SIG-M5 treated with dmso at 0.1 percent for 504 hours (cell line): ENCODE results near the gene NFYA.

Experiments used
- DNase-seq: peaks from one replicate; lab custom pipeline; 2025; ENCODE audit not compliant: unreplicated experiment; lab: John Stamatoyannopoulos, UW

Gene NFYA

DNA sequence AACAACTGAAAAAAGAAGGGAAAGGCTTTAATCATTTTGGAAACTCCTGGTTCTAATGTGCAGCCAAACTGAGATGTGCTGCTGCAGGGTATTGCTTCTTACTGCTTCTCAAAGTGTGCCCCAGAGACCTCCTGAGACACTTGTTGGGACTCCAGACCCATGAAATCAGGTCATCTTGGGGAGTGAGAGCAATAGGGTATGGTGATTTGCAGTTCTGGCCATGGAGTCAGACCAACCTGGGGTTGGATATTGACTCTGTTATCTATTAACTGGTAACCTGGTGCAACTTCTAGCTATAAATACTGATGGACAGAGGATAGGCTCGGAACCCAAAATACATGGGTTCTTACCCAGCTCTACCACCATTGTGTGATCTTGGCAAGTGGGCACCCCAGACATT, 26.7 kb upstream of the NFYA start:
- no peak for DNase-seq

DNA sequence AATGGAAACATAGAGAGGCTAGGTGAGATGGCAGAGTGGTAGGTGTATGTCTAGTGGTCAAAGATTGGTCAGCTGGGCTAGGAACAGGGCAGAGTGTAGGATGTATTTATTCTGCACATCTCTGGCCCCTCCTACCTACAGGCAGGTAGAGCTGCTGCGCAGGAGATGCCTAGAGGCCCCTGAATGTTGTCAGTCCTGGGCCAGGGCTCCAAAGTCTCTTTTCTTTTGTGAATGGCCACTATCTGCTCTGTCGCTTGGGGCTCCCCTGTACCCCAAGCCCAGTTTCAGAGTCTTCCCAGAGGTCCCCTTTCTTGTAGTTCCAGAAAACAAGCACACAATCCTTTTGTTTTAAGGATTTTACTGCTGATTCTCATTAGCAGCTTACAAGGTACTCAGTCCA, 25.5 kb upstream of the NFYA start:
- DNase-seq, result no peak

DNA sequence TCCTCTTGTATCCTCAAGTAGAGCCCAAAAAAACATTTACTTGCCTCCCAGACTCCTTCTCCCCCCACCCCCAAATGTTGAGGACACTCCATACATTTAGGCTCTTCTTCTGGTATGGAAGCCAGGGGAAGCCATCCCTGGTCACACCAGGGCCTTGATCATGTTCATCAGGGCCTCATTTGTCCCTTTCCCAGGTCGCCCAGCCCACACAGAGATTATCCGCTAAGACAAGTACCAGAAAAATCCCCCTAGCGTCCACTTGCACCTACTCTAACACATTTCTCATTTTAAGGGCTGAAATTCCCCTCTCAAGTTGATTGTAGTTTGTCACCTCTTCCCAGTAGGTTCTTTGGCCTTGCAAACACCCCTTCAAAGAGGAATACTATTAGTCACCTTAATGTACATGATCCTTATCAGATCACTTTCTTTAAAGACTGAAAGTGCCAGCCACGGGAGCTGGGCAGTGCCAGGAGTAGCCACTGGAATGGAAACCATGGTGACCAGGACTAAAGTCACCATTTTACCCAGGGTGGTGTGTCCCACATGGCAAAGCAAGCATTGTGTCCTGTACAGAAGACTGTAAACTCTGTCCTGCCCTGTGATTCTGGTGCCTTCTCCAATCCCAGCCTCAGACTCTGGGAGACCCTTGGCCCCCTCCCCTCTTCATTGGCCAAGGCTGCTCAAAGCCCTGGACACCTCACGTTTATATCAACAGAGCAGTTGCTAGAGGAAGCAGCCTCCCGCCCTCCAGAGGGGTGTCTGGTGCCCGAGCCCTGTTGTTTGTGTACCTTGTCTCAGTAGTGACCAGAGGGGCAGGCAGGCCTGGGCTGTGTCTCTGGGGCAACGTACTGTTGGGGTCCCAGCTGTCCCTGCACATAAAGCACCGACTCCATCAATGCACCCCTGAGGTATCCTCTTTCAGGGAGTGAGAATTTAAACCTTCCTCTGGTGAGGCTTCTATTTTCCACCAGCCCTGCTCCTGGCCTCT, 24.7 kb upstream of the NFYA start:
- no peak for DNase-seq

DNA sequence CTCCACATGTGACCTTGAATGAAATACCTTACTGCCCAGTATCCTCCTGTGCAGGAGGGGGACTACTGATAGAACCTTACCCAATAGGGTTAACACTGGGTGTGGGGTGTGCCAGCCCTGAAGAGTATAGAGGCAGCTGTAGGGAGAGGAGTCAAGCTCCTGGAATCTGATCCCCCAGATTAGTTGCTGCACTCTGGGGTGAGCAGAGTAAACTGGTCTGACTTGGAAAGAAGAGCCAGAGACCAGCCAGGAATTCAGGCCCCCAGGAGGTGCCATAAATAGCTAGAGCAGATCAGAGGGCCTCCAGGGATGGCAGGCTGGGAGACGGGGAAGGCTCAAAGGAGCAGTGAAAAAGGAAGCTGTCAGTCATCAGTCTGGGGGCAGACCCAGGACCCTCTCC, 23.3 kb upstream of the NFYA start:
- no peak for DNase-seq

DNA sequence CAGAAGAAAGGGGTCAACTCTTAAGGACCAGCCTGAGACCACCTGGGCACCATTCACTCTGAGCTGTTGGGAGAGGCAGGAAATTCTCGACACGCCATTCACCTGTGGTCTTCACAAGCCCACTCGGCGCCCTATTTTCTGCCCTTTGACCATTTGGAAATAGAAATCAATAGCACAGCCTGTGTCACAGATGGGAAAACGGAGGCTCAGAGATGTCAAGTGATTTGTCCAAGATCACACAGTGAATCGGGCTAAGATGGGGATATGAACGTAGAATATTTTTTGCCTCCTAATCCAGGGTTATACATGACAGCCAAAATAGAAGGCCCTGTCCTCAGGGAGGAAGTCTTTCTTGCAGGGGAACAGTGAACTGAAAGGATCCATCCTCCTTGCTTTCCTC, 22.8 kb upstream of the NFYA start:
- no peak for DNase-seq

DNA sequence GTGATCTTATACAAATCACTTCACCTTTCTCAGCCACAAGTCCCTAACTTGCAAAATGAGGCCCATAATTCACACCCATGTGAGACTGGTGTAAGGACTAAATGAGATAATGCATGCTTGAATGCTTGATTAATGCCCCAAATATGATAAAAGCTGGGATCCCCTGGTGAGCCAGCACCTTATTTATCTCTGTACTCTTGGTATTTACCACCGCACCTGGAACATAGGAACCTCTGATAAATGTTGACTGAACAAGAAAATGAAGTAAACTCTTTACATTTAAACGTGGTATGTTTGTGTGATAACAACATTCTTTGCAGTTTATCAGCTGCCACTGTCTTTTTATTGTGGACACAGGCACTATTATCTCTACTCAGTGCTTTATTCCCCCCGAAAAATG, 22.2 kb upstream of the NFYA start:
- no peak for DNase-seq

DNA sequence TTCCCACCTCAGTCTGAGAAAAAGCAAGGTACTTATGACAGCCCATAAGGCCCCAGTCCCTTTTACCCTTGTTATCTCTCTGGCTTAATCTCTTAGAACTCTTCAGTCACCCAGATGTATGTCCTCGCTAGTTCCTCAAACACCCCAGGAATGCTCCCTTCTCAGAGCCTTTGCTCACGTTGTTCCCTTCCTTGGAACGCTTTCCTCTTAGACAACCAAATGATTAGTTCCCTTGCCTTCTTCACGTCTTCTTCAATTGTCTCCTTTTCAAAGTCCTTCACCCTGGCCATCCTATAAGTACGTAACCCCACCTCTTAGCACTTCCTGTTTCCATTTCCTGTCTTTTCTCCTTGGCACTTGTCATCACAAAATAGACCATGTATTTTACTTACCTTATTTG, 20.9 kb upstream of the NFYA start:
- peak; percentile 69 for DNase-seq

DNA sequence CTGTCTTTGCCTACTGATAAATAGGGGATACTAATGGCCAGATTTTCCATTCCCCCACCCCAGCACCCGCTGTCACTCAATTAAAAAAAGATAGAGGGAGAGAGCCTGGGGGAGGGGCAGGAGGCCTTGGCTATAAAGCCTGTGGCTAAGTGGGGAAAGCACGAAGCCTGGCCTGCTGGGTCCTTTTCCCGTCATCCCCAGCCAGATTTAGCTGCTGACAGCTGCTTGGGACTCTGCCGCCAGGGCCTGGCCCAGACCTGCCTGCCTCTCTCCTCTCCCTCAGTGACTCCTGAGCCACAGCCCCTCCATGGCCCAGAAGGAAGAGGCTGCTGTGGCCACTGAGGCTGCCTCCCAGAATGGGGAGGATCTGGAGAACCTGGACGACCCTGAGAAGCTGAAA, 19.7 kb upstream of the NFYA start, which contains the start of gene APOBEC2:
APOBEC2 (plus strand) TSS at position 162 of the 400 bp plus-strand sequence; CDS start at position 308, 146 bp downstream.
- DNase-seq, result no peak

DNA sequence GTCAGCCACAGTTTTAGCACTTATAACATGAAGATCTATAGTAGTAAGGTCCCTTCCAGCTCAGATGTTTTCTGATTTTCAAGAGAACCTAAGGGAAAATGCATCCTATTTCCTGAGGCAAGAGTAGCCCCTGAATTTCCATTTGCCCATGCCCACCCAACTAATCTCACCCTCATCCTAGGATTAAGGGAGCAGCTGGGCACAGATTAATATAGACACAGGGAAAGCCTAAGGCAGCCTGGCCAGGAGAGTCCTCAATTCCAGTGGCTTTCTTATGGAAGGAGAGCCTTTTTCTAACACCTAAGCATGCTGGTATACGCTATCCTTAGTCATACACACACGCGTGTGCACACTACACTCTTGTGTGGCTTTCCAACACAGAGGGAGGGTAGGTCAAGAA, 18.3 kb upstream of the NFYA start:
- DNase-seq, result no peak

DNA sequence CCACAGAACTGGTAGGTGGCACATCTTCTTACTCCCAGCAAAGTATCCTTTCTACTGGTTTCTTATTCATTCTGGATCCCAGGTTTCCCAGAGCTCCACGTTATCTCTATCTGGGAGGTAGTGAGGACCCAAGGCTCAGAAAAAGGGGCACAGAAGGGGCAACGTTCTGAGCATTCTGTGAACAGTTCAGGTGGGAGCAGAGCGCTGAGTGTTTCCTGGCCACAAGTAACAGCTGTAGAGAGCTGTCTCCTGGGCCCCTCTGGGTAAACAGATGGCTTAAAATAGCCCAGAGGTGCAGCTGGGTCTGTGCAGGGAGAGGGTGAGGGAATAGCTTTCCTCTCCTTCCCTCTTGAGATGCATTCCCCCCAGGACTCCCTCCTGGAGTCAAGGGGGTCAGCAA, 17.6 kb upstream of the NFYA start:
- DNase-seq, result no peak

DNA sequence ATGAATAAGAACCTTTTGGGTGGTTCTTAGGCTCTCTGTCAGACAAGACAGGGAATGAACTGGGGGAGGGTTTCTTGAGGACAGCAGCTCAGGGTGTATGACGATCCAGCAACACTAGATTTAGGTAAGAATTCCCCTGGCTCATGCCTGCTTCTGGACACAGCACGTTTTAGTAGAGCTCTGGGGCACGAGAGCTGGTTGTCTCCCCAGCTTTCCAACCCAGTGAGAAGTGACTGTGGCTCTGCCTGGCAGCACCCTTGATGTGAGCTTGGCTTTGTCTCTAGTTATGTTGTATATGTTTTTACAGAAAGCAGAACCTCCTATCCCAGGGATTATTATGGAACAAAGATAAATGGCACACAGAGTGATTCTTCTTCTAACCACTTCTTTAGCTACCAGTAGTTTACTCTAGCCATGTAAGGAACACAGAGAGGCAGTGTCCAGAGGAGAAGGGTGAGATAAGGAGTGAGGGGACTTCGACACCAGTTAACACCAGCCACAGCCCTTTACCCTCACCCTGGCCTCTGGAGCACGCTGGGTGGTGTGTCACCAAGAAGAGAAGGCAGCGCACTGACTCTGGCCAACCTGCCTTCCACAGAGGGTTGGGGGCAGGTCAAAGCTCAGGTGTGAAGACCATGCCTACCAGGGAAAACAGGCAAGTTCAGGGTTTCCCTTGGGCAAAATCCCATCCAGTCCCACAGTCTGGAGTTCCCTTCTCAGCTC, 15.8 kb upstream of the NFYA start:
- DNase-seq, result no peak

DNA sequence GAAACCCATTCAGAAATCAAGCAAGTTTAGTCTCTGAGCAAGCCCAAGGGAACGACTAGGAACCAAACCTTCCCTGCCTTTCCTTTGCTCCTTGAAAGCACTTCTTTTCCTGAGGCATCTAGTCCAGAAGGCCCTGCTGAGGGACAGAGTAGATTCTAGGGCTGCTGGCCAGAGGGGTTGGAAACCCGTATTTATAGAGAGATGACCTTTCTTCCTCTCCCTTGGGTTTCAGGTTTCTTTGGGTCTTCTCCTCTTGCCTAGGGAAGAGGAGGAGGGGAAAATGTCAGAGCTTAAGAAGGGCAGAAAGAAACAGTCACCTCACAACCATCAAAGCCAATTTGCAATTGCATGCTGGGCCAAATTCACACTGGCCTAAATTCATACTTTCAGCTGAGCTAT, 14.0 kb upstream of the NFYA start:
- DNase-seq, result no peak

DNA sequence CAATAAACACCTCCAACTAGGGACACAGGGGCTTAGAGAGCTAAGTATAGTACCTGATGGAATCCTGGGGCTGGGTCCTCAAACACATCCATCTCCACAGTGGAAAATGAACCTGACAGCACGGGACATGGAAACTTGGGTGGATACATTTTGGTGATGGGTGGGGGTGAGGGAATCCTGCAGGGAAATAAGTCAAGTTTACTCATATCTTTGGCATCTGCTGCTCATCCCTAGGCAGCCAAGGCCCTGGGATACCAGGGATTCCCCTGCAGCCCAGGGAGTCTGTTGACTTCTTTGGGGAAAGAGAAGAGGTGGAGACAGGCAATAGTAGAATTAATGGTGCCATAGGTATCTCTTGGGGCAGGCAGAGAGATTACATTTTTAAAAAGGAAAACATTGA, 13.2 kb upstream of the NFYA start:
- DNase-seq, result no peak

DNA sequence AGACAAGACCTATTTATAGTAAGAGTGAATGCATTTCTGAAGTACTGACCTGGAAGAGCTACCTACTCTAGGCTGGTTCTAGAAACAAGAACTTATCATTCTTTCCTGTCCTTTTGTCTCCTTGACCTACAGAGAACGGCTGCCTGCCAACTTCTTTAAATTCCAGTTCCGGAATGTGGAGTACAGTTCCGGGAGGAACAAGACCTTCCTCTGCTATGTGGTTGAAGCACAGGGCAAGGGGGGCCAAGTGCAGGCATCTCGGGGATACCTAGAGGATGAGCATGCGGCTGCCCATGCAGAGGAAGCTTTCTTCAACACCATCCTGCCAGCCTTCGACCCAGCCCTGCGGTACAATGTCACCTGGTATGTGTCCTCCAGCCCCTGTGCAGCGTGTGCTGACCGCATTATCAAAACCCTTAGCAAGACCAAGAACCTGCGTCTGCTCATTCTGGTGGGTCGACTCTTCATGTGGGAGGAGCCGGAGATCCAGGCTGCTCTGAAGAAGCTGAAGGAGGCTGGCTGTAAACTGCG, 11.5 kb upstream of the NFYA start:
- DNase-seq, result no peak

DNA sequence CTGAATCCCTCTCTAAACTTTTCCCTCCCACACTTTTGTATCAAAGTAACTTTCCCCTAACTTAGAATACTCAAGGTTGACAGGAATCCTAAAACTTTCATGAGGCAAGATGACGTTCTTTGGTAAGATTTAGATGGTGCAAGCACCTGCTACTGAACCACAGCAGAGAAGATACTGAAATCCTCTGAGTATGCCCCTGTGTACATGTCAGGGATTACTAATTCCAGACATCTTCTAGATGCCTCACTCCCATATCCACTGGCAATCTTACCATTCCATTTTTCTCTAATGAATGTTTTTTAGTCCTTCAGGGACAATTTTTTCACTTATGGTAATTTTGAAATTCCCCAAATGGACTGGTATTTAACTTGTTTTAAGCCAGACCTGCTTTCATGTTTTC, 10.7 kb upstream of the NFYA start:
- DNase-seq, result no peak

DNA sequence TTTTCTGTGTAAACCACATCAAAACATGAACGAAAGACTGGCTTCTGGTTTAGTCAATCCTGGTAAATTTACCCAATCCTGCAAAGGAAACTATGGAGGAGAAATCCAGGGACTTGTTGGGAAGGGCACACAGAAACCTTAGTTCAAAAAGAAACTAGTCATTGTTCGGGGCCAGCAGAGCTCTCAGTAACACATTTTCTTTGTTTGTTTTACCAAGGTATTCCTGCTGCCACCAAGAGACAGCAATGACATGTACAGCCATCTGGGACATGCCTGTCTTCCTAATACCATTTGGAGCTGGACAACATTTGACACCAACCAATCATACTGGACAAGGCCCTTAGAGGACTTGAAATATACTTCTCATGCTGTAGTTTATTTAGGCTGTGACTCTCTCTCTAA, 8.9 kb upstream of the NFYA start:
- DNase-seq, result no peak

DNA sequence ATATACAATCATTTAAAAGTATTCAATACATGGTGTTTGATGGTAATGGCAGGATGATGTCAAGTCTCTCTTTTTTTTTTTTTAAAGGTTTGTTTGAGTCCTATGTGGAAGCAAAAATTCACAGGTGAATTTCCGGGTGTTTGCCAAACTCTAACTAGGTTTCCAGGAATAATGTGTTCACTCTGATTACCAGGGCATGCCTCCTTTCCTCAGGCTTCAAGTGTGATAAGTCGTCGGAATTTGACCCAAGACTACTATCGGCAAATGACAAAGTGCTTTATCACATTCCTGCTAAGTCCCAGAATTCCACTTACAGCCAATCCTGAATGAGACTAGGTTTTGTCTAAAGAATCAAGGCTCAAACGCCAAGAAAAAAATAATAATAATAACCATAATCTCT, 7.9 kb upstream of the NFYA start:
- DNase-seq, result no peak

DNA sequence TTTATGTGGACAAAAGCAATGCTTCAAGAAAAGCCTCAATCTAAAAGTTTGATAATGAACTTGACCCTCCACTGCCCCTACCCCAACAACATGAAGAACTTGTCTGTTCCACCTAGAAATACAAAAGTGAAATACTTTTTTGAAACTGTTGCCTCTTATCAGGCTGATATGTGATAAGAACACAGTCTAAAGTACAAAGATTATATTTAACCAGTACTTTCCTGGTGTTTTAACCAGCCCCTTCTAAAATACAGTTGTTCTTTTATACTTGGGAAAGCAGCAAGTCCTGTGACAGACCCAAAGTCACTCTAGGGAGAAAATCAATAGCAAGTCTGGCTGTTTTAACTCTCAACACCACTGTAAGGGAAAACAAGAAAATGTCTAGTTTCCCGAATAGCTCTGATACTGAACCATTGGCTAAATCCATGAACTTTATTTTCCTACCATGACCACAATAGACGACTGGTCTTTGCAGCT, 7.2 kb upstream of the NFYA start:
- no peak for DNase-seq

DNA sequence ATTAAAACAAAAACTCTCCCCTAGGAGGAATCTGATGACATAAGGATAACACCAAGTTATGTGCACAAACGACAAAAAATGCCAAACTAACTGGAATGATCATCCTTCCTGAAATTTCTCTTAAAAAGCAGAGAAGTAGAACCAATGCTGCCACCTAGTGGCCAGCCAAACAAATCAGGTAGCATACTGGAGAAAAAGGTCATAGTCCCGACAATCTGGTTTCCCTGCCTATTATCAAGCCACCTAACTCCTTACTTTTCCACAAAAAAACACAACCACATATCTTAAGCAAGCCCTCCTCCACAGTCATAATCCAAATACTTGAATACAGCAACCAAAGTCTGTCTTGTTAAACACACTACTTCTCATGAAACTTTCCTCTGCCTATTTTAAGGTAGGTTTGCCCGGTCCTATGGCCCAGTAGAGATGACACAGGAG, 5.9 kb upstream of the NFYA start:
- peak; percentile 64 for DNase-seq

DNA sequence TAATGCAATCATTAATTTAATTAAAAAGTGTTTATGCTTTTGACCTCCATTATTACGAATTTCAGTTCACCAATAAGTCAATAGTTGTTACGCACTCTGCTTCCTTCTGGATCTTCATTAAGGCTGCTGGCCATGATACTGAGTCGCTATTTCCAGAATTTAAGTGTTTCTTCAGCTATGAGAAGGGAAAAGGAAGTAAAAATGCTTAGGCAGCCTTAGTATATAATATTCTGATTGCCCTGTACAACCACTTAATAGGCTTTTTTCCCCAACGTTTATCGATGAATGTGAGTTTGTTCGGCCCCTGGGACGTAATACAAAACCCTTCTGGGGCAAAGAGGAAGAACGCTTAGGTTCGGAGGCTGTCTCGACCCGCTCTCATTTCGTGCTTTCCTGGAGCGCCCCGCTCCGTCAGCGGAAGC, 1.3 kb upstream of the NFYA start:
- DNase-seq, result no peak

DNA sequence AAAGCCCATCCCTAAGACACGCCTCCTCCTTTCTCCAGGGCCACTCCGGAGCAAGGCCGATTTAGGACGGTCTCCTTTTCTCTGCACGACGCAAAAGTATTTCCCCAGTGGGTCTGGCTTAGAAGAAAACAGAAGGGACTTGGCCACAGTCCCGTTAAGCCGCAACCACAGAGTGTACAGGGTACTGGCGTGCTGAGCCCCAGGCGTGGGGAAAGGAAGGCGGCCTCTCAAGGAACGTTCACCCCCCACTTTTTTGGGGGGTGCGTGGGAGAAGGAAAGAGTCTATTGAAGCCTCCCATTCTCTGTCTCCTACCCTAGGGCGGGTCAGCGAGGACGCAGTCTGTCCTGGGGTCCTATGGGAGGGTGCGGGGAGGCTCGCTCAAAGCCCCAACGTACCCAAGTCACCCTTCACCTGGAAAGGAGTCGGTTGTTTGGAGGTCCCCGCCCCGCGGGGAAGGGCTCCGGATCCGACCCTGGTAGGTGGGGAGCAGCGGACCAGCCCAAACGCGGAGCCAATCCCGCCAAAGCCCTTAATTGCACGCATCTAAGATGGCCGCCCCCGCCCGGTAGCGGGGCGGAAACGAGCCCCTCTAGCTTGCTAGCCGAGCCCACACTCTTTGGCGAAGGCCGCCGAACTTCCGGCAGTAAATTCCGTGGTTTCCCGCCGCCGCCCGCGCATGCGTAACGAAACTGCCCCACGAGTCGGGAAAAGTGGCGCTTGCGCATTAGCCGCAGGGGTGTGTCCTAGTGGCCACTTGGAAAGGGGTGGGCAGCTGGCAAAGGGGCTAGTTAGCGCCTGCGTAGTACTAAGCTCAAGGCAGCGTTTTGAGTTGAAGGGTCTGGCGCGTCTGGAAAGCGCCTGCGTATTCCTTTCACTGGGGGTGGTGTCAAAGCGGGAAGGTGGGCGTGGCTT, 595 bp upstream of the NFYA start, which contains the start of gene OARD1:
OARD1 (minus strand) TSS at position 434 of the 913 bp plus-strand sequence. CDS start 722 bp downstream, outside the sequence.
- peak; percentile 99 for DNase-seq
